GM12878 (cell line): ENCODE data around the gene TTC39A. TPM values are rescaled to one million over a fixed set of nuclear protein-coding genes. Genes with fewer than 3 reads are reported as not detected.

Experiments
- ATAC-seq: fragments of 200-7000 bp; cut with Tn5 transposase; 3 replicates; pipeline ENCODE4 v1.9.1; 2020; ENCODE audit warnings: mild to moderate bottlenecking, moderate library complexity
- BruUV-seq: library from RNA; stranded (reverse); fragments of 400-500 nt; replicated peaks from 2 replicates; lab custom pipeline; 2021; lab: Mats Ljungman, UMichigan
- CTCF ChIA-PET: fragments of 300-600 bp; sonication (Branson Sonifier 250); formaldehyde crosslinking; extraction: SDS; loops from one replicate; lab custom pipeline; 2021; ENCODE audit warnings: inconsistent platforms; lab: Yijun Ruan, JAX
- POLR2A ChIA-PET: fragments of 350-600 bp; formaldehyde crosslinking; extraction: SDS; loops from one replicate; lab custom pipeline; 2021; ENCODE audit warnings: inconsistent platforms; lab: Charles Lee
- RAD21 ChIA-PET: fragments of 300-600 bp; sonication (Branson Sonifier 250); formaldehyde crosslinking; loops from one replicate; lab custom pipeline; 2023; ENCODE audit warnings: antibody characterized with exemption; ENCODE audit not compliant: unreplicated experiment; lab: Charles Lee
- SMC1A ChIA-PET: fragments of 300-600 bp; sonication (Branson Sonifier 250); formaldehyde crosslinking; loops from one replicate; lab custom pipeline; 2023; ENCODE audit not compliant: unreplicated experiment, uncharacterized antibody; lab: Charles Lee
- DNase-seq: peaks from one replicate; pipeline ENCODE4 v3.0.0-alpha.2; 2011; ENCODE audit warnings: low read depth, low spot score
- FAIRE-seq: peaks from 3 replicates; lab custom pipeline; 2011; peaks lifted over from hg19 to GRCh38; lab: Jason Lieb, UNC
- H2AFZ ChIP-seq: 2 replicates; pipeline ENCODE4 v1.6.0; 2011; ENCODE audit warnings: low read depth, low read length, control low read depth; ENCODE audit not compliant: control insufficient read depth
- H3K27ac ChIP-seq: 2 replicates; pipeline ENCODE4 v1.5.1; 2011; ENCODE audit warnings: control low read depth; ENCODE audit not compliant: control insufficient read depth, insufficient read depth
- H3K27me3 ChIP-seq, 2 experiments: replicated peaks in 1 of 2; 2 replicates each; pipeline versions ENCODE4 v1.6.0 to v1.6.1; 2011; ENCODE audit warnings: low read length in 1 of 2; ENCODE audit not compliant: control insufficient read depth in 2 of 2, insufficient read depth in 2 of 2
- H3K36me3 ChIP-seq, 2 experiments: 2 replicates each; pipeline ENCODE4 v1.5.1; 2011; ENCODE audit warnings: low read length in 1 of 2; ENCODE audit not compliant: control insufficient read depth in 2 of 2, insufficient read depth in 2 of 2
- H3K4me1 ChIP-seq: 2 replicates; pipeline ENCODE4 v1.6.1; 2011; ENCODE audit warnings: mild to moderate bottlenecking, low read length, moderate library complexity, mixed read lengths; ENCODE audit not compliant: control insufficient read depth, insufficient read depth
- H3K4me2 ChIP-seq: 2 replicates; pipeline ENCODE4 v1.6.0; 2011; ENCODE audit warnings: control low read depth; ENCODE audit not compliant: control insufficient read depth, insufficient read depth
- H3K4me3 ChIP-seq: fragments of 200-600 bp; sonication (generic); 2 replicates; pipeline ENCODE4 v1.5.1; 2016
- H3K79me2 ChIP-seq: 2 replicates; pipeline ENCODE4 v1.6.0; 2011; ENCODE audit warnings: low read length; ENCODE audit not compliant: control insufficient read depth, insufficient read depth
- H3K9ac ChIP-seq: 2 replicates; pipeline ENCODE4 v1.8.0; 2011; ENCODE audit warnings: low read length, control low read depth, mixed read lengths; ENCODE audit not compliant: control insufficient read depth, insufficient read depth
- H3K9me3 ChIP-seq: replicated peaks from 3 replicates; pipeline ENCODE4 v1.5.1; 2011; ENCODE audit warnings: mild to moderate bottlenecking, low read length; ENCODE audit not compliant: control insufficient read depth, insufficient read depth
- H4K20me1 ChIP-seq: 2 replicates; pipeline ENCODE4 v1.6.0; 2011; ENCODE audit not compliant: control insufficient read depth, insufficient read depth
- BRCA1 ChIP-seq: IDR thresholded peaks from 2 replicates; pipeline ENCODE4 v1.6.1; 2011; ENCODE audit warnings: low read depth, low read length, improper control_type of control experiment
- CBFB ChIP-seq: IDR thresholded peaks from 2 replicates; pipeline ENCODE4 v1.6.1; 2016; ENCODE audit warnings: antibody characterized with exemption, low read depth
- CREB1 ChIP-seq: IDR thresholded peaks from 2 replicates; pipeline ENCODE4 v1.6.1; 2012; ENCODE audit warnings: low read depth, mild to moderate bottlenecking, inconsistent platforms
- DPF2 ChIP-seq: fragments of 450-650 bp; IDR thresholded peaks from 2 replicates; pipeline ENCODE4 v1.6.1; 2017; ENCODE audit warnings: mild to moderate bottlenecking
- E2F4 ChIP-seq: IDR thresholded peaks from 2 replicates; pipeline ENCODE4 v1.6.1; 2012; ENCODE audit warnings: low read depth, low read length, improper control_type of control experiment
- HDAC2 ChIP-seq: fragments of 200-600 bp; sonication (generic); IDR thresholded peaks from 2 replicates; pipeline ENCODE4 v1.6.1; 2017
- MTA2 ChIP-seq: fragments of 450-650 bp; IDR thresholded peaks from 2 replicates; pipeline ENCODE4 v1.6.1; 2016; ENCODE audit warnings: low read depth, mild to moderate bottlenecking, moderate library complexity
- MXI1 ChIP-seq: fragments of 150-350 bp; IDR thresholded peaks from 2 replicates; pipeline ENCODE4 v1.6.1; 2011; ENCODE audit warnings: low read depth, mild to moderate bottlenecking, inconsistent platforms, low read length, improper control_type of control experiment
- MYC ChIP-seq: IDR thresholded peaks from 2 replicates; pipeline ENCODE4 v1.6.1; 2011; ENCODE audit warnings: mild to moderate bottlenecking, low read length, moderate library complexity, inconsistent platforms; ENCODE audit not compliant: insufficient read depth, insufficient replicate concordance, insufficient read length, severe bottlenecking
- NBN ChIP-seq: fragments of 450-650 bp; IDR thresholded peaks from 2 replicates; pipeline ENCODE4 v1.6.1; 2016
- PML ChIP-seq: IDR thresholded peaks from 2 replicates; pipeline ENCODE4 v1.6.1; 2012; ENCODE audit warnings: low read length, inconsistent platforms
- RBBP5 ChIP-seq: fragments of 200-600 bp; sonication (generic); conservative IDR thresholded peaks from 2 replicates; pipeline ENCODE4 v1.6.1; 2016
- SKIL ChIP-seq: fragments of 450-650 bp; IDR thresholded peaks from 2 replicates; pipeline ENCODE4 v1.6.1; 2017; ENCODE audit warnings: mild to moderate bottlenecking, low read depth, inconsistent platforms; ENCODE audit not compliant: poor library complexity, severe bottlenecking
- SP1 ChIP-seq: IDR thresholded peaks from one replicate; pipeline ENCODE4 v1.6.1; 2011; ENCODE audit warnings: low read depth, low read length
- TCF7 ChIP-seq: IDR thresholded peaks from 2 replicates; pipeline ENCODE4 v1.6.1; 2014; ENCODE audit warnings: antibody characterized with exemption, borderline replicate concordance
- WRNIP1 ChIP-seq: IDR thresholded peaks from 2 replicates; pipeline ENCODE4 v1.6.1; 2011; ENCODE audit warnings: low read depth, low read length, improper control_type of control experiment, borderline replicate concordance
- ZBED1 ChIP-seq: IDR thresholded peaks from 2 replicates; pipeline ENCODE4 v1.6.1; 2016; ENCODE audit warnings: borderline replicate concordance
- ZBTB4 ChIP-seq: fragments of 450-650 bp; formaldehyde crosslinking; IDR thresholded peaks from 2 replicates; pipeline ENCODE4 v1.4.0; 2022; ENCODE audit warnings: mild to moderate bottlenecking, moderate library complexity
- ZSCAN29 ChIP-seq: fragments of 450-650 bp; IDR thresholded peaks from 2 replicates; pipeline ENCODE4 v1.6.1; 2017; ENCODE audit warnings: mild to moderate bottlenecking, moderate library complexity
- WGBS: methylation state at CpG from one replicate; pipeline ENCODE4 v1.1.6; 2016; ENCODE audit warnings: low lambda C conversion rate; ENCODE audit not compliant: insufficient replicate concordance, insufficient coverage; ENCODE audit errors: missing lambda C conversion rate; 5-methylcytosine and 5-hydroxymethylcytosine counted together
- in situ Hi-C: fragments of 300-500 bp; cut with MboI; formaldehyde crosslinking; loops from 9 replicates; pipeline ENCODE4 v1.14.3; 2018; ENCODE audit warnings: mixed read lengths
- intact Hi-C: fragments of 100-400 bp; cut with micrococcal nuclease; formaldehyde crosslinking; loops from one replicate; pipeline ENCODE4 v1.14.2; 2022; ENCODE audit not compliant: unreplicated experiment
- polyA plus RNA-seq, 11 experiments: library from polyadenylated mRNA; depleted of rRNA in 4 of 11; unstranded in 6 of 11; stranded (reverse) in 5 of 11; fragments of >200 nt; fragmentation: Nextera tagmentation in 4 of 11; fragmentation: Illumina TruSeq in 1 of 11; extraction: Ambion mirVana in 4 of 11; extraction: Trizol in 1 of 11; gene quantifications; 1 replicate in 1 of 11; 2 replicates in 10 of 11; pipeline versions ENCODE4 v1.2.1 to v1.2.3, GENCODE V29; 2011 to 2016; ENCODE audit warnings: inconsistent platforms in 2 of 11, missing spikeins in 2 of 11, low read depth in 1 of 11
- total RNA-seq, 4 experiments: library from RNA; depleted of rRNA in 3 of 4; stranded (reverse); fragments of >200 nt in 3 of 4; fragmentation: Illumina TruSeq in 1 of 4; extraction: Trizol in 1 of 4; gene quantifications; 2 replicates each; pipeline versions ENCODE4 v1.2.1 to v1.2.3, GENCODE V29; 2013 to 2021

Gene TTC39A
- total and polyA plus RNA-seq, 10 of the 15 experiments (the other 5 are each of a cell fraction or from before 2014, with no cell fraction given), result 0.18 to 3.0 (median 1.2) TPM

- TF ChIP-seq MYC, result no peak
- TF ChIP-seq RBBP5, result no peak
- no peak for TF ChIP-seq BRCA1
- no peak for TF ChIP-seq WRNIP1
- TF ChIP-seq DPF2, result no peak
- TF ChIP-seq MXI1, result no peak
- no peak for TF ChIP-seq ZSCAN29
- TF ChIP-seq ZBED1, result no peak
- TF ChIP-seq CREB1, result no peak
- TF ChIP-seq, all 136 proteins: peak for 0
Measured at GRCh38 chr1:51310871-51311613, 19.3 kb downstream of the TTC39A start (continued).

GRCh38 chr1:51309291-51309690 is 21.1 kb downstream of the TTC39A start:
- CTCF ChIA-PET, result interaction anchor here (1.6 kb wide), 1 partner anchor 12 kb away, joined by 3 read pairs; no protein-coding TSS in a partner anchor
- RAD21 ChIA-PET, result no interaction called here
- BruUV-seq, result no TSS peak
- Histone ChIP-seq H3K27ac (no peak overlapping the region), H4K20me1 (no peaks in the 10 kb centered on the region), H3K4me1 (peaks cover 6% of the 10 kb centered on the region), H3K9ac (no peak overlapping the region), H3K36me3 (no peaks in the 10 kb centered on the region), H3K9me3 (no peaks in the 10 kb centered on the region), H3K79me2 (no peaks in the 10 kb centered on the region), H3K27me3 (no peaks in the 10 kb centered on the region), H2AFZ (no peak overlapping the region), H3K4me3 (no peak overlapping the region), H3K4me2 (no peak overlapping the region)
- POLR2A ChIA-PET, result no interaction called here
- intact Hi-C loops, result no loop called here
- WGBS, result 52% methylated on average over 8 of the region's 8 CpGs
- DNase-seq (no peak), FAIRE-seq (no peak), ATAC-seq (no peak)
- in situ Hi-C loops, result no loop called here
- SMC1A ChIA-PET, result interaction anchor here (0.9 kb wide), 1 partner anchor 226 kb away, joined by 3 read pairs; no protein-coding TSS in a partner anchor
- TF ChIP-seq NBN (no peak), ZBTB4 (no peak), CBFB (no peak), SP1 (no peak), HDAC2 (no peak), MTA2 (no peak), E2F4 (no peak), PML (no peak), SKIL (no peak), TCF7 (no peak)
